ENCODE measurements around the gene KIRREL3.

The KIRREL3 gene

DNA sequence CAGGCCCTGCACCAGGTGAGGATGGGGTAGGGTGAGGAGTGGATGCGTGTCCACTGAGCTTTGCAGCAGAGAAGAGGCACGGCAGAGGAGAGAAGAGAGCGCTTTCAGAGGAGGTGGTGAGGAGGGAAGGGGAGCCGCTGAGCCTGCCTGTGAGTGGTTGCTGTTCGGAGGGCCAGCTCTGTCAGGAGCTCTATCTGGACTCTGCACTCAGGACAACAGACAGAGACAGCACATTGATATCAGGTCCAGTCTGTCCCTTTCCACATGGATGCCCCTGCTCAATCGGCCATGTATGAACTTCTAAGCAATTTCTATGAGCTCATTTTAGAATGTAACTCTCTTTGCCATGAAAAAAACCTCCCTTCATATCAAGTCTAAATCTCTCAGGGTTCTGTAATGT lies 158.6 kb downstream of the KIRREL3 start:
- Histone ChIP-seq H3K27me3 (ENCODE audit: insufficient read depth, poor library complexity, severe bottlenecking) (no peaks in the 10 kb centered on the region), H3K4me3 (replicated peaks; ENCODE audit: insufficient read depth, low read length) (no peak overlapping the region), H3K27ac (replicated peaks) (no peak overlapping the region)
- DNase-seq (ENCODE audit: low read depth in 1 of 2, low spot score in 1 of 2), result no peak
- no peak for TF ChIP-seq POLR2AphosphoS5 (IDR thresholded peaks at IDR 0.05; ENCODE audit: low read depth)
- no peak for TF ChIP-seq CTCF (IDR thresholded peaks at IDR 0.05; ENCODE audit: insufficient read depth, low read length)

GRCh38 chr11:126840975-126841374 lies 159.6 kb downstream of the KIRREL3 start:
- DNase-seq (ENCODE audit: low read depth in 1 of 2, low spot score in 1 of 2), result no peak
- TF ChIP-seq SPI1 (IDR thresholded peaks at IDR 0.05; ENCODE audit: borderline replicate concordance, low read depth), result no peak
- no peak for TF ChIP-seq CTCF (IDR thresholded peaks at IDR 0.05; ENCODE audit: insufficient read depth, low read length)
- TF ChIP-seq GABPA (IDR thresholded peaks at IDR 0.05; ENCODE audit: low read depth), result no peak
- TF ChIP-seq, protein P1, sequence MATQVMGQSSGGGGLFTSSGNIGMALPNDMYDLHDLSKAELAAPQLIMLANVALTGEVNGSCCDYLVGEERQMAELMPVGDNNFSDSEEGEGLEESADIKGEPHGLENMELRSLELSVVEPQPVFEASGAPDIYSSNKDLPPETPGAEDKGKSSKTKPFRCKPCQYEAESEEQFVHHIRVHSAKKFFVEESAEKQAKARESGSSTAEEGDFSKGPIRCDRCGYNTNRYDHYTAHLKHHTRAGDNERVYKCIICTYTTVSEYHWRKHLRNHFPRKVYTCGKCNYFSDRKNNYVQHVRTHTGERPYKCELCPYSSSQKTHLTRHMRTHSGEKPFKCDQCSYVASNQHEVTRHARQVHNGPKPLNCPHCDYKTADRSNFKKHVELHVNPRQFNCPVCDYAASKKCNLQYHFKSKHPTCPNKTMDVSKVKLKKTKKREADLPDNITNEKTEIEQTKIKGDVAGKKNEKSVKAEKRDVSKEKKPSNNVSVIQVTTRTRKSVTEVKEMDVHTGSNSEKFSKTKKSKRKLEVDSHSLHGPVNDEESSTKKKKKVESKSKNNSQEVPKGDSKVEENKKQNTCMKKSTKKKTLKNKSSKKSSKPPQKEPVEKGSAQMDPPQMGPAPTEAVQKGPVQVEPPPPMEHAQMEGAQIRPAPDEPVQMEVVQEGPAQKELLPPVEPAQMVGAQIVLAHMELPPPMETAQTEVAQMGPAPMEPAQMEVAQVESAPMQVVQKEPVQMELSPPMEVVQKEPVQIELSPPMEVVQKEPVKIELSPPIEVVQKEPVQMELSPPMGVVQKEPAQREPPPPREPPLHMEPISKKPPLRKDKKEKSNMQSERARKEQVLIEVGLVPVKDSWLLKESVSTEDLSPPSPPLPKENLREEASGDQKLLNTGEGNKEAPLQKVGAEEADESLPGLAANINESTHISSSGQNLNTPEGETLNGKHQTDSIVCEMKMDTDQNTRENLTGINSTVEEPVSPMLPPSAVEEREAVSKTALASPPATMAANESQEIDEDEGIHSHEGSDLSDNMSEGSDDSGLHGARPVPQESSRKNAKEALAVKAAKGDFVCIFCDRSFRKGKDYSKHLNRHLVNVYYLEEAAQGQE (IDR thresholded peaks at IDR 0.05; ENCODE audit: insufficient replicate concordance, low read depth), result no peak
- TF ChIP-seq POLR2AphosphoS5 (IDR thresholded peaks at IDR 0.05; ENCODE audit: low read depth), result no peak
- Histone ChIP-seq H3K27me3 (ENCODE audit: insufficient read depth, poor library complexity, severe bottlenecking) (peaks cover 3% of the 10 kb centered on the region), H3K4me3 (replicated peaks; ENCODE audit: insufficient read depth, low read length) (no peak overlapping the region), H3K27ac (replicated peaks) (no peak overlapping the region)

DNA sequence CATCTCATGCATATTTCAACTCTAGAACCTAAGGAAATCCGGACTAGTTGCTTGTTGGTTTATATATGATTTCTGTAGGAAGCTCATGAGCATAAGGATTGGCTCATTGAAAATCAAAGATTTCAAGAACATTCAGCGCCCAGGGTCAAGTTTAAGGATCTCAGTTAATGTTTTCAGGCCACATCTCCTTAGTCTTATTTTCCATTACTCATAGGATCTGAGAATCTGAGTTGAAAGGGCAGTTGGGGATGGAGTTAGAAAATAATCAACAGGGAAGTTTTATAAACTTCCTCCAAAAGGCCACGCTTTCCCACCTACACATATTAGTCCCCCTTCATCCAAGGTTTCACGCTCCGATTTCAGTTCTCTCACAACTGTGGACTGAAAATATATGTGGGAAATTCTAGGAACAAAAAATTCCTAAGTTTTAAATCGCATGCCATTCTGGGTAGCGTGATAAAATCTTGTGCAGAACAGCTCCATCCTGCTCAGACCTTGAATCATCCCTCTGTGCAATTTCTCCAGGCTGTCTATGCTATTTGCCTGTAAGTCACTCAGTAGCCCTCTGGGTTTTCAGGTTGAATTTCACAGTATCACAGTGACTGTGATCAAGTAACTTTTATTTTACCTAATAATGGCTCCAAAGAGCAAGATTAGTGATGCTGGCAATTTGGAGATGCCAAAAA lies 160.2 kb downstream of the KIRREL3 start:
- Histone ChIP-seq H3K4me3 (replicated peaks; ENCODE audit: insufficient read depth, low read length) (no peak overlapping the region), H3K27me3 (ENCODE audit: insufficient read depth, poor library complexity, severe bottlenecking) (peaks cover 3% of the 10 kb centered on the region), H3K27ac (replicated peaks) (no peak overlapping the region)
- TF ChIP-seq GABPA (IDR thresholded peaks at IDR 0.05; ENCODE audit: low read depth) (no peak), SPI1 (IDR thresholded peaks at IDR 0.05; ENCODE audit: borderline replicate concordance, low read depth) (no peak), POLR2AphosphoS5 (IDR thresholded peaks at IDR 0.05; ENCODE audit: low read depth) (no peak), CTCF (IDR thresholded peaks at IDR 0.05; ENCODE audit: insufficient read depth, low read length) (no peak)
- TF ChIP-seq, protein P1 (IDR thresholded peaks at IDR 0.05; ENCODE audit: insufficient replicate concordance, low read depth), result no peak
- DNase-seq (ENCODE audit: low read depth in 1 of 2, low spot score in 1 of 2), result no peak

- Histone ChIP-seq H3K27ac (replicated peaks) (no peak overlapping the region), H3K4me3 (replicated peaks; ENCODE audit: insufficient read depth, low read length) (no peak overlapping the region), H3K27me3 (ENCODE audit: insufficient read depth, poor library complexity, severe bottlenecking) (peaks cover 3% of the 10 kb centered on the region)
- no peak for DNase-seq (ENCODE audit: low read depth in 1 of 2, low spot score in 1 of 2)
- TF ChIP-seq POLR2AphosphoS5 (IDR thresholded peaks at IDR 0.05; ENCODE audit: low read depth) (no peak), CTCF (IDR thresholded peaks at IDR 0.05; ENCODE audit: insufficient read depth, low read length) (no peak), SPI1 (IDR thresholded peaks at IDR 0.05; ENCODE audit: borderline replicate concordance, low read depth) (no peak), GABPA (IDR thresholded peaks at IDR 0.05; ENCODE audit: low read depth) (no peak)
- TF ChIP-seq, protein P1 (IDR thresholded peaks at IDR 0.05; ENCODE audit: insufficient replicate concordance, low read depth), result no peak
Observed at GRCh38 chr11:126839496-126839895, 161.1 kb downstream of the KIRREL3 start.

Data from HL-60 (cell line).